Ureter (tissue), 1 donor: ENCODE data around the gene ELMOD3. TPM values are rescaled to one million over a fixed set of nuclear protein-coding genes. Genes with fewer than 3 reads are reported as not detected.
A peak's percentile ranks its signal among the peaks of the same experiment; 100 is the strongest.
"Not testable (repeated sequence)": the region's sequence is repeated elsewhere in the genome, so short reads cannot be mapped to it uniquely, and the experiment has no call there.

Experiments used
- DNase-seq: peaks from one replicate; pipeline ENCODE4 v3.0.0-alpha.2; 2020; ENCODE audit warnings: low spot score
- total RNA-seq: library from RNA; stranded (reverse); gene quantifications from one replicate; pipeline ENCODE4 v1.2.4, GENCODE V29; 2023
- donor health status: DM: yes; HTN: yes; CAD: no.

Gene ELMOD3
- total RNA-seq, 1 donor from 2014 or later = 23.3 TPM

GRCh38 chr2:85401464-85401805 lies 46.9 kb downstream of the ELMOD3 start:
- no peak for DNase-seq

DNA sequence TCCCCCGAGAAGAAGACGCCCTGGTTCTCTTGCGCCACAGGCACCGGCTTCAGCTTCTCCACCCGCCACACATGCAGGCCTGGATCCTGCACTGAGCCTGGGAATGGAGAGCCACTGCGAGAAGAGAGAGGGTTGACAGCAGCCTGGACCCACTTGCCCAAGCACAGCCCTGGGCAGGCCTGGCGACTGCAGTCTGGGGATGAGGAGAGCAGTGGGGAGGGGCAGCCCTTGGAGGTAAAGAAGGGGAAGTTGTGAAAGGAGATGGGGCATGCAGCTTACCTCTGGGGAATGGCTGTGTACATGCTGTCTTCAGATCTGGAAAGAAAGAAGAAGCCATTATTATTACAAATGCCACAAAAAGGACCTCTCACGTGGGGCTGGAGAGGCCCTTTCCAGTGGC lies 47.3 kb downstream of the ELMOD3 start:
- DNase-seq = no peak

GRCh38 chr2:85405201-85406059 lies 50.9 kb downstream of the ELMOD3 start:
- DNase-seq = no peak

- DNase-seq = peak; percentile 89
Observed at GRCh38 chr2:85409845-85410583, 55.4 kb downstream of the ELMOD3 start, which contains the start of gene CAPG. CAPG (minus strand) TSS chr2:85410366; CDS start chr2:85402145, 8,221 bp downstream.

GRCh38 chr2:85410584-85411404 lies 56.2 kb downstream of the ELMOD3 start:
- no peak for DNase-seq

DNA sequence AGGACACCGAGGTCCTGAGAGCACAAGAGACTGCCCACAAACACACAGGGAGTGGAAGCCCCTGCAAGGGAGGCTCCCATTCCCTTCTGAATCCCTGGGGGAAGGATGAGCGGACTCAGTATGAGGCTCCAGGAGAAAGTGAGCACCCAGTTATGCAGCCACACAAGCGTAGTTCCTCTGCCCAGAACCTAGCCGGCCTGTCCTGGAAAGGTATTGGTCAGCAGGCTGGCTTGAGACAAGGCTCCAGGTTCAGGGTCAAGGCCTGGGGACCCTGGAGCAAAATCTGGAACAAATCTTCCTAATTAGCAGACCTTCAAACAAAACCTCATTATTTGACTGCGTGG lies 56.8 kb downstream of the ELMOD3 start:
- DNase-seq = no peak

DNA sequence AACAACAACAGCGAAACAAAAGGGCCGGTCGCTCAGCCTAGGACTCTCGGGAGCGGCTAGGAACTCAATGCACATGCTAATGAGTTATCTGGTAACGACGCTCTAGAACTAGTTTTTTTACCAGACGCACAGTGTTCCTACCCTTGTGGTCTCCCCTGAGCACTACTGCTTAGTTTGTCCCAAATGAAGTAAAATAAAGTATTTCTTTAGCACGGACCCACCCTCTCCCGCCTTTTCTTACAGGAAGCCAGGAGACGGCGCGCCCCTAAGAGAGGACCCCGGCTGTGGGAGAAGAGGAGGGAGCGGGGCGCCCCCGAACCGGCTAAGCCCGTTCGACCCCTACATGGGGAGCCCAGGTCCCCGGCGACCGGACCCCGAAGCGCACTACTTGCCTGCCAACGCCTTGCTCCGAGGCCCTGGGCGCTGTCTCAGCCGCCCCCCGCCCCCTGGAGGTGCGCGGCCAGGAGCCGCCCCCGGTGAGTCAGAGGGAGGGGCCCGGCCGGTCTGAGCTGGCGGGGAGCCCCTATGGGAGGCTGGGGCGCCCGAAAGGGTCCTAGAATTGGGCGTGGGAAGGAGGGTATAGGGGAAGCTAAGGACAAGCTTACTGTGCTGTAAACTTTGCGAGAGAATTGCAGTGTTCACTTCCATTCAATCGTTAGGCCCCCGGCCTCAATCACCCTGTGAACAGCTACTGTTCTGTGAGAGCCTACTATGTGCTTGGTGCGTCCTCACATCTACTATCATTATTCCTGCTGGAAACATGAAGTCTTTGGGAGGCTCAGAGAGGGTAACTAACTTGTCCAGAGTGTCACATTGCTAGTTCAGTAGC lies 59.2 kb downstream of the ELMOD3 start:
- peak; percentile 76 for DNase-seq

GRCh38 chr2:85414421-85414759 lies 59.8 kb downstream of the ELMOD3 start:
- DNase-seq = not testable (repeated sequence)

DNA sequence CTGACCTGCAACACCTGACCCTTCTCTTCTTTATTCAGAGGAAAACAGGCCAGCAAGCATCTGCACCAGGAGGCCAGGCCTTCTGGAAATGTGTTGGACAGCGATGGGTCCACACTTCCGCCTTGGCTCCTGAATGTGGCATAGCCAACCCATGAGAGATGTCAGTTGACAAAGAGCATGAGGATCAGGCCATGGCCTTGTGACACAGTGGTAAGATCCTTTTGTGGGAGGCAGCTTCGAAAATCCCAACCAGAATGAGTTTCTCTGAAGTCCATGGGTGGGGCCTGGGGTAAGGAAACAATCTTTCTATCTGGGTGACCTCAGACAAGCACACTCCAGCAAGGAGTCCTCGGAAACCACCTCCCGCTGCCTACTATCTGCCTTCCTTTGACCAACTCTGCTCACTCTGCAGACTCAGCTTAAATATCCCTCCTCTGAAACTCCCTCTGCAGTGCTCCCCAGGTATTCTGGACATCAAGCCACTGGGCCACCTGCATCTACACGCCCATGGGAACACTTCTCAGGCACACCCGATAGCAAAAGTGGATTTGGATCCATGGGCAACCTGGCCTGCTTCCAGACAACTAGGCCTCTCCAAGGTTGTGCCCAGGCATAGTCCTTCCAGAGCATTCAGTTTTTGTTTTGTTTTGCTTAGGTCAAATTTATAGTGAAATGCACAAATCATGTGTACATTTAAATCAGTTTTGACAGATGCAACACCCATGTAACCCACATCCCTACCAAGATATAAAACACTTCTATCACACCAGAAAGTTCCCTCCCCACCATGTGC lies 60.4 kb downstream of the ELMOD3 start:
- DNase-seq = no peak

DNA sequence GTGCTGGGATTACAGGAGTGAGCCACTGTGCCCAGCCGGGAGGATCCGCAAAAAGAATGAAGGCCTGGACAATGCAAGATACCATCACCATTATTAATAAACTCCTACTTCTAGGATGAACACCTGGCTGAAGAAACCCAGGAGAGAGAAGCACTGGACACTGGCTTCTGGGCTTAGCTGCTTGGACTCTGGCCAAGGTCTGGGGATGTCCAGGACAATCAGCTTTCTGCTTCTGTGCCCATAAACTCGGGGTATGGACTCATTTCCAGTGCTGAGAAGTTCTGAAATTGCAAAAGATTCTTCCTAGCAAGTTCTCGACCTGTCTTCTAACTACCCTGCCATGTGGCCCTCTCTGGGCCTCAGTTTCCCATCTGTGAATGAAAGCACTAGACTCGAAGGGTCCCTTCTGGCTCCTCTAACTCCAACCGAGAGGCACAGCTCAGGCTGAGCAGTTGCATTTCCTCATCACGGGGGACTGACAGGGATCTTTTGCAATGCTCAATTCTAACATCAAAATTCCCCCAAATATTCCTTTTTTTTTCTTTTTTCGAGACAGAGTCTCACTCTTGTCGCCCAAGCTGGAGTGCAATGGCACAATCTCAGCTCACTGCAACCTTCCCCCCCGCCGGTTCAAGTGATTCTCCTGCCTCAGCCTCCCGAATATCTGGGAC lies 61.5 kb downstream of the ELMOD3 start:
- no peak for DNase-seq

DNA sequence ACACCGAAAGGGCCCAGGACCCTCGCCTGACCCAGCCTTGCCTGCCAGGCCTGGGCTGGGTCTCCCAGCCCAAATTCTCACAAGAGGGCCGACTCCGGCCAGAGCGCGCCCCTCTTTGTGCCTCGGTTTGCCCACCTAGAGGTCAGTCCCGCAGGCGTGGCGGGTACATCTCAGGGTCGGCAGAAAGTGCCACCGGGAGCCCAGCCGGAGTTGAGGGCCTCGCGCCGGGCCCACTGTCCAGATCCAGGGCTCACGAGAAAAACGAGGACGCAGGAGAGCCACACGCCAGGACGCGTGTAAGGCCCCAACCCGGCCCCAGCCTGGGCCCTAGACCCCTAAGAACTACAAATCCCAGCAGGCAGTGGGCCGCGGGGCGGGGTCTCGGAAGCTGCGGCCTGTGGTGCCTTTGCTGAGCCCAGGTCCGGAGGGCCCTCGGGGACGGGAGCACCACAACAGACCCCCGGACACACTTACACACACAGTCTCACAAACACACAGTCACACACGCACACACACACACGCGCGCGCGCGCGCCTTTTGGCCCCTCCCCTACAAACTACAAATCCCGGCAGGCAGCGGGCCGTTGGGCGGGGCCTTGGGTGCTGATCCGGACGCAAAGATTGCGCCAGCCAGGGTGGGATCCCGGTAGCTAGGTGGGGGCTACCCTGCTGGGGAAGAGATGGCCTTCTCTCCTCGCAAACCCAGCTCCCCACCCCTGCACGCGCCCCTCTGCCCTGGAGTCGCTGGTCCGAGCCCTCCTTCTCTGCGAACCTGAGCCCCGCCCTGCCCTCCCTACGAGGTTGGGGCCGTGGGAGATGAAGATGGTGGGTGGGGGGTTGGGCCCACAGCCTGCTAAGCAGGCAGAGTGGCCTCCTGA lies 63.8 kb downstream of the ELMOD3 start, which contains the start of gene SH2D6:
Gene SH2D6 (plus strand): TSS at position 583 of the 877 bp plus-strand sequence. CDS start 10,752 bp downstream, outside the sequence.
- DNase-seq = peak; percentile 85

GRCh38 chr2:85419009-85419675 lies 64.6 kb downstream of the ELMOD3 start:
- no peak for DNase-seq

GRCh38 chr2:85420536-85421259 lies 66.1 kb downstream of the ELMOD3 start:
- peak; percentile 90 for DNase-seq

DNA sequence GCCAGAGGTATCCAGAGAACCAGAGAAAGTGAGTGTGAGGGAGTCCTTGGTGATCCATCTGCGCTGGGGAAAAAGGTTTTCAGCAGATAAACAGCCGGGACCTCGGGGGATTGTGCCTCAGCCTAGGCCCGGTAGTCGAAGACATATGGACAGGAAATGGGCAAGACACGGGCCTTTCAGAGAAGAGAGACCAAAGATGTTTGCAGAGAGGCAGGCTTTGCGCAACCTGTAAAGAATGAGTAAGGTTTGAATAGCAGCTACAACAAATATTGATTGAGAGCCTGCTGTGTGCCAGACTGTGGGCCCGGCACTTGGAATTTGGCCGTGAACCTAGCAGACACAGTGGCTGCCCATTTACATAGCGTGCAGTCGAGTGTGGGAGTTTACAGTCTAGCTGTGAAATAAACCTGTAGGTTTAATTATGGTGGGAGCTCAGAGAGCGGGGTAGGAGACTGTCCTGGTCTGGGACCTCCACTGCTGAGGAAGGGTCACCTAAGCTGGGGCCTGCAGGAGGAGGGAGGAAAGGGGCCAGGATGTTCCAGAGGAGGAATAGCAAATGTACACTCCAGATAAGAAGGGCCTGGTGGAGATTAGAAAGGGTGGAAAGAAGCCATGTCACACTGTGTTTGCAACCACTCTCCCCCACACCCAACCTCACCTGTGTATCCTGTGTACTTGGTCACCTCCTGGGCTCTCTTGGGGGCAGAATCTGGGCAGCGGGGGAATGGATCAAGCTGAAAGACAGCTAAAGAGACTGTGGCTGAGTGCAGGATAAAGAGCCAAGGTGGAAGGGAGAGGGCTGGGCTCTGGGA lies 66.9 kb downstream of the ELMOD3 start:
- no peak for DNase-seq

DNA sequence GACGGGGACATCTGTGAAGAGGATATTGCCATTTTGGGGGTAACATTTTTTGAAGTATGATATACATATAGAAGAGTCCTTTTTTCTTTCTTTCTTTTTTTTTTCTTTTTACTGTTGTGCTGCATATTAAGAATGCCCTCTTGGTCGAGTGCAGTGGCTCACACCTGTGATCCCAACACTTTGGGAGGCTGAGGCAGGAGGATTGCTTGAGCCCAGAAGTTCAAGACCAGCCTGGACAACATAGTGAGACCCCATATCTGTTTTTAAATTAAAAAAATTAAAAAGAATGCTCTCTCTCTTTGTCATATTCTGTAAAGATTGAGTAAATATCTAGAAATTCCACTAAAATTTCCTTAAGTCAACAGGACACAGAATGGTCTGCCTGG lies 67.5 kb downstream of the ELMOD3 start:
- DNase-seq = no peak

GRCh38 chr2:85423525-85423924 lies 69.0 kb downstream of the ELMOD3 start:
- DNase-seq = no peak

- no peak for DNase-seq
Observed at GRCh38 chr2:85425588-85425987, 71.0 kb downstream of the ELMOD3 start.
